HG03521 (cell line): ENCODE data around the gene CNGB1.

ENCODE experiments used
- ATAC-seq: cut with Tn5 transposase; IDR thresholded peaks from one replicate; pipeline ENCODE4 v1.9.1; 2021; ENCODE audit warnings: mild to moderate bottlenecking, moderate library complexity; ENCODE audit not compliant: unreplicated experiment

CNGB1 gene

DNA sequence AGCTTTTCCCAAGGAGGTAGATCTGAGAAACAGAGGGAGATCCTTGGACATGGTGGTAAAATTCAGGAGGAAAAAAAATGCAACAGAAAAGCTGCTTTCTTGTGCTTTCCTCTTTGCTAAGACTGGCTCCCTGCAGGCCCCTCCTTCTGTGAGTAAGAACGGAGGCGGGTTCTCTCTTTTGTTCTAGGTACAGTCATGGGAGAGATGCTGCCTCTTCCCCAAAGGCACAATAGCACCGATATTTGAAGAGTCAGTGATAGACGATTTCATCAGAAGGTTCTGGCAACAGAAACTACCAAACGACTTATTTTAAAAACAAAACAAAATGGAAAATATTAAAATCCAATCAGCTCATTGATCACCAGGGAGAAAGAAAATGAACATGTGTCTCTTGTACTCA lies 136.0 kb downstream of the CNGB1 start:
- no peak for ATAC-seq
